Right lobe of liver (tissue), 4 donors: ENCODE measurements around the gene FADS1.

Experiments used
- POLR2A ChIP-seq: fragments of 450-650 bp; IDR thresholded peaks from one replicate; pipeline ENCODE4 v1.6.1; 2017; ENCODE audit warnings: antibody characterized with exemption, mild to moderate bottlenecking
- TF ChIP-seq, protein P1 (sequence below), 4 donors: fragments of 200-600 bp in 3 of 4; fragments of 450-650 bp in 1 of 4; IDR thresholded peaks; one replicate each; pipeline versions ENCODE4 v1.5.1 to v1.8.0; 2016 to 2022; ENCODE audit warnings: antibody characterized with exemption in 4 of 4, mild to moderate bottlenecking in 2 of 4
- donor health status: DM: no; HTN: no; CAD: no.
- donor health status: DM: no; HTN: no; CAD: no.
- donor health status: DM: no; HTN: yes; CAD: no.

DNA sequence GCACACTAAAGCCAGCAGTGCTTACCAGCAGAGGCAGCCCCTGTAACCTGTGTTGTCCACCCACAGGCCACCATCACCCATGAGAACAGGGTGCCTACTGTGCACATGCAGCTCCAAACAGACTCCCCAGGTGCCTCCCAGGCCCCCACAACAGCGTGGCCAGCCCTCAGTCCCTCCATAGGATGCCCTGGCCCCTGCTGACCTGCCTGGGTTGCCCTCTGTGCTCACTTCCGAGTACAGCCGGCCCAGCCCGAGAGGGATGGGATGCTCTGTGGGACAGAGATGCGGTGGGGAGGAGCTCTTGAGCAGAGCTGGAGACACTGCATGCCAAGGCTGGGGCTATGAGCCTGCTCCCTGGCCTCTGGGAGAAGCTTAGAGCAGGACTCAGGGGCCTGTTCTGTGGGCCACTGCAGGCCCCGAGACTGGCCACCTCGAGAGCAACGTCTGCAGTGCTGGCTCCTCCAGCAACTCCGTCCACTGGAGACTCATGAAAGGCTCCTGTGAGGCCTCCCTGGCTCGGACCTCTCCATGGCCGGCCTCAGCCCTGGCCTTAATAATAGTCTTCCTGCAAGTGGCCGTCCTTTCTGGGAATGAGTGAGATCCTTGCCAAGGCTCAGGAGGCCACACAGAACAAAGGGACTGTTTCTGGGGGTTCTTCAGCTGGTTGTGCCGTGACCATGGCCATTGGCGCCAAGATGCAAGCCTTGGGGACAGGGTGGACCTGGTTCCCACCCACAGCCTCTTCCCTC, 38.3 kb upstream of the FADS1 start:
- TF ChIP-seq, protein P1, sequence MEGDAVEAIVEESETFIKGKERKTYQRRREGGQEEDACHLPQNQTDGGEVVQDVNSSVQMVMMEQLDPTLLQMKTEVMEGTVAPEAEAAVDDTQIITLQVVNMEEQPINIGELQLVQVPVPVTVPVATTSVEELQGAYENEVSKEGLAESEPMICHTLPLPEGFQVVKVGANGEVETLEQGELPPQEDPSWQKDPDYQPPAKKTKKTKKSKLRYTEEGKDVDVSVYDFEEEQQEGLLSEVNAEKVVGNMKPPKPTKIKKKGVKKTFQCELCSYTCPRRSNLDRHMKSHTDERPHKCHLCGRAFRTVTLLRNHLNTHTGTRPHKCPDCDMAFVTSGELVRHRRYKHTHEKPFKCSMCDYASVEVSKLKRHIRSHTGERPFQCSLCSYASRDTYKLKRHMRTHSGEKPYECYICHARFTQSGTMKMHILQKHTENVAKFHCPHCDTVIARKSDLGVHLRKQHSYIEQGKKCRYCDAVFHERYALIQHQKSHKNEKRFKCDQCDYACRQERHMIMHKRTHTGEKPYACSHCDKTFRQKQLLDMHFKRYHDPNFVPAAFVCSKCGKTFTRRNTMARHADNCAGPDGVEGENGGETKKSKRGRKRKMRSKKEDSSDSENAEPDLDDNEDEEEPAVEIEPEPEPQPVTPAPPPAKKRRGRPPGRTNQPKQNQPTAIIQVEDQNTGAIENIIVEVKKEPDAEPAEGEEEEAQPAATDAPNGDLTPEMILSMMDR (IDR thresholded peaks at IDR 0.05) = no peak
- no peak for TF ChIP-seq POLR2A
